ENCODE results near the gene FGFBP1.

FGFBP1 gene

DNA sequence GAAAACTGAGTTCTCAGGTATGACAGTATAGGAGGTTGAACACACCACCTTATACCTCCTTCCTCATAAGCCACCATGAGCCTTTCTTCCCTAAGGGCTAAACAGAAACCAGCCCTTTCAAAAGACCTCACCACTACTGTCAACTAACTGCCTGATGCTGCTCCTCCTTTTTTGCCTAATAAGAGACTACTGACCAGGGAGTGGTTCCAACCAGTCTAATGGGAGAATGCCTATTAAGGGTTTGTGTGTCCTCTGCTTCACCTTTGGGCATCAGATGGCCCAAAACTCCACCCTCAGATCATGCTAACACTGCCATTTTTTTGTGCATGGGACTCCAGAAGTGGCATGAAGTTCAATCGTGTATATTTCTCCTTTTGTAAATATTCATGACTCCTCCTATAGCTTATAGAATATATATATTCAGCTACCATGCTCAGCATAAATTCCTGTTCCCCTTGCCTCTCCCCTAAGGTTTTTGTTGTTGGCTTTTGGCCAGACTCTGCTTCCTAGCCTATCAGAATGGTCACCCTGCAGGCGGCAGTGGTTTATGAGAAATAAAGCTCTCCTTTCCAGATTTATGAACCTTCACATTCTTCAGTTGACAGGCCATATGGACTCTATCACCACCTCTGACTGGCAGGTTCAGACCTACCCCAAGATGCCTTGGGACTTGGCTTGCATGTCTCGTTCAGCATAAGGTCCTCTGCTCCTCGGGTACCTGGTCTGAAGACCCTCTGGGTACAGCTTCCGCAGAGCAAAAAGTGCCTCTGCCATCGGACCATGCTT is 28.2 kb downstream of the FGFBP1 start:
- H3K27ac ChIP-seq (ENCODE audit: low read length): no peak overlapping the region
- H3K27me3 ChIP-seq (ENCODE audit: low read depth, low read length): no peaks in the 10 kb centered on the region
- H3K9me3 ChIP-seq (ENCODE audit: control insufficient read depth in 1 of 2, low read length in 2 of 2): no peaks in the 10 kb centered on the region
- H3K4me1 ChIP-seq (ENCODE audit: control insufficient read depth in 1 of 2, insufficient read depth in 2 of 2, low read length in 2 of 2): peaks cover 0 to 10% of the 10 kb centered on the region in 2 donors
- no peaks in the 10 kb centered on the region for H3K36me3 ChIP-seq (ENCODE audit: control insufficient read depth in 1 of 2, insufficient read depth in 2 of 2, low read length in 2 of 2)
- no peak overlapping the region for H3K4me3 ChIP-seq (ENCODE audit: low read depth in 1 of 2, low read length in 2 of 2)

- Histone ChIP-seq H3K9me3 (ENCODE audit: control insufficient read depth in 1 of 2, low read length in 2 of 2) (peaks cover 0 to 2% of the 10 kb centered on the region in 2 donors), H3K27ac (ENCODE audit: low read length) (no peak overlapping the region)
Measured at GRCh38 chr4:15907430-15907829, 31.1 kb downstream of the FGFBP1 start.

GRCh38 chr4:15906020-15906443 is 32.5 kb downstream of the FGFBP1 start:
- Histone ChIP-seq H3K27me3 (ENCODE audit: low read depth, low read length) (no peaks in the 10 kb centered on the region), H3K36me3 (ENCODE audit: control insufficient read depth in 1 of 2, insufficient read depth in 2 of 2, low read length in 2 of 2) (no peaks in the 10 kb centered on the region), H3K9me3 (ENCODE audit: control insufficient read depth in 1 of 2, low read length in 2 of 2) (peaks cover 0 to 2% of the 10 kb centered on the region in 2 donors), H3K4me3 (ENCODE audit: low read depth in 1 of 2, low read length in 2 of 2) (no peak overlapping the region), H3K4me1 (ENCODE audit: control insufficient read depth in 1 of 2, insufficient read depth in 2 of 2, low read length in 2 of 2) (peaks cover 0 to 10% of the 10 kb centered on the region in 2 donors), H3K27ac (ENCODE audit: low read length) (no peak overlapping the region)

More at GRCh38 chr4:15907430-15907829, 31.1 kb downstream of the FGFBP1 start:
- Histone ChIP-seq H3K36me3 (ENCODE audit: control insufficient read depth in 1 of 2, insufficient read depth in 2 of 2, low read length in 2 of 2) (no peaks in the 10 kb centered on the region), H3K4me3 (ENCODE audit: low read depth in 1 of 2, low read length in 2 of 2) (no peak overlapping the region), H3K27me3 (ENCODE audit: low read depth, low read length) (no peaks in the 10 kb centered on the region), H3K4me1 (ENCODE audit: control insufficient read depth in 1 of 2, insufficient read depth in 2 of 2, low read length in 2 of 2) (peaks cover 0 to 10% of the 10 kb centered on the region in 2 donors)

- Histone ChIP-seq H3K27me3 (ENCODE audit: low read depth, low read length) (no peaks in the 10 kb centered on the region), H3K9me3 (ENCODE audit: control insufficient read depth in 1 of 2, low read length in 2 of 2) (peaks cover 0 to 2% of the 10 kb centered on the region in 2 donors), H3K27ac (ENCODE audit: low read length) (no peak overlapping the region), H3K4me1 (ENCODE audit: control insufficient read depth in 1 of 2, insufficient read depth in 2 of 2, low read length in 2 of 2) (peaks cover 0 to 10% of the 10 kb centered on the region in 2 donors), H3K36me3 (ENCODE audit: control insufficient read depth in 1 of 2, insufficient read depth in 2 of 2, low read length in 2 of 2) (no peaks in the 10 kb centered on the region), H3K4me3 (ENCODE audit: low read depth in 1 of 2, low read length in 2 of 2) (no peak overlapping the region)
Measured at GRCh38 chr4:15902746-15903145, 35.8 kb downstream of the FGFBP1 start.

- peaks cover 0 to 2% of the 10 kb centered on the region in 2 donors for H3K9me3 ChIP-seq (ENCODE audit: control insufficient read depth in 1 of 2, low read length in 2 of 2)
- H3K4me1 ChIP-seq (ENCODE audit: control insufficient read depth in 1 of 2, insufficient read depth in 2 of 2, low read length in 2 of 2): peaks cover 0 to 3% of the 10 kb centered on the region in 2 donors
- H3K4me3 ChIP-seq (ENCODE audit: low read depth in 1 of 2, low read length in 2 of 2): no peak overlapping the region
- H3K27me3 ChIP-seq (ENCODE audit: low read depth, low read length): no peaks in the 10 kb centered on the region
- no peaks in the 10 kb centered on the region for H3K36me3 ChIP-seq (ENCODE audit: control insufficient read depth in 1 of 2, insufficient read depth in 2 of 2, low read length in 2 of 2)
- H3K27ac ChIP-seq (ENCODE audit: low read length): no peak overlapping the region
Measured at GRCh38 chr4:15901998-15902397, 36.5 kb downstream of the FGFBP1 start.

DNA sequence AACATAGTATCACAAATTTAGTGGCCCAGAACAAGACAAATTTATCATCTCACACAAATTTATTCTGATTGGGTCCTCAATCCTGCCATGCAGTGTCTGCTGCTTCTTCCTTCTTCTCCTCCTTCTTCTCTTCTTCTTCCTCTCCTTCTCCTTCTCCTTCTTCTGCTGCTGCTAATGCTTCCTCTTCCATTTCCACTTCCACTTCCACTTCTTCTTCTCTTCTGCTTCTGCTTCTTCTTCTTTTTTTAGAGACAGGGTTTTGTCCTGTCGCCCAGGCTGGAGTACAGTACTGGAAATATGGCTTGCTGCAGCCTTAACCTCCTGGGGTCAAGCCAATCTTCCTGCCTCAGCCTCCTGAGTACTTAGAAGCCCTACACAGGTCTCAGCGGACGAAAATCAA is 37.5 kb downstream of the FGFBP1 start:
- H3K27ac ChIP-seq (ENCODE audit: low read length): no peak overlapping the region
- H3K27me3 ChIP-seq (ENCODE audit: low read depth, low read length): no peaks in the 10 kb centered on the region
- H3K36me3 ChIP-seq (ENCODE audit: control insufficient read depth in 1 of 2, insufficient read depth in 2 of 2, low read length in 2 of 2): no peaks in the 10 kb centered on the region
- H3K4me3 ChIP-seq (ENCODE audit: low read depth in 1 of 2, low read length in 2 of 2): no peak overlapping the region
- peaks cover 0 to 2% of the 10 kb centered on the region in 2 donors for H3K9me3 ChIP-seq (ENCODE audit: control insufficient read depth in 1 of 2, low read length in 2 of 2)
- no peaks in the 10 kb centered on the region for H3K4me1 ChIP-seq (ENCODE audit: control insufficient read depth in 1 of 2, insufficient read depth in 2 of 2, low read length in 2 of 2)

DNA sequence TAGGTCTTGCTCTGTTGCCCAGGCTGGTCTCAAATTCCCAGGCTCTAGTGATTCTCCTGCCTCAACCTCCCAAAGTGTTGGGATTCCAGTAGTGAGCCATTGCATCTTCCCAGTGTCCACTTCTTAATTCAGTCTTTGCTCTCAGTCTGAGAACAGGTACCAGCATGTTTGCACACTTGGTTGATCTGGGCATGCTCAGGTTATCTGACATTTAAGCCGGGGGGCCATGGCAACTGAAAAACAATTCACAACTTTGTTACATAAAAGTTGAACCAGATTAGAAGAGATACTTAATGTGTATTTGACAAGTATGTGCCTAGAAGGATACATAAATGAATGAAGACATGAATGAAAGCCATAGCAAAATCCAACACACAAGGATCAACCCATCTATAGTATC is 39.0 kb downstream of the FGFBP1 start:
- no peaks in the 10 kb centered on the region for H3K9me3 ChIP-seq (ENCODE audit: control insufficient read depth in 1 of 2, low read length in 2 of 2)
- H3K4me1 ChIP-seq (ENCODE audit: control insufficient read depth in 1 of 2, insufficient read depth in 2 of 2, low read length in 2 of 2): no peaks in the 10 kb centered on the region
- H3K4me3 ChIP-seq (ENCODE audit: low read depth in 1 of 2, low read length in 2 of 2): no peak overlapping the region
- H3K27ac ChIP-seq (ENCODE audit: low read length): no peak overlapping the region
- no peaks in the 10 kb centered on the region for H3K27me3 ChIP-seq (ENCODE audit: low read depth, low read length)
- H3K36me3 ChIP-seq (ENCODE audit: control insufficient read depth in 1 of 2, insufficient read depth in 2 of 2, low read length in 2 of 2): no peaks in the 10 kb centered on the region

- Histone ChIP-seq H3K4me3 (ENCODE audit: low read depth in 1 of 2, low read length in 2 of 2) (no peak overlapping the region), H3K27ac (ENCODE audit: low read length) (no peak overlapping the region), H3K4me1 (ENCODE audit: control insufficient read depth in 1 of 2, insufficient read depth in 2 of 2, low read length in 2 of 2) (no peaks in the 10 kb centered on the region), H3K27me3 (ENCODE audit: low read depth, low read length) (no peaks in the 10 kb centered on the region), H3K36me3 (ENCODE audit: control insufficient read depth in 1 of 2, insufficient read depth in 2 of 2, low read length in 2 of 2) (no peaks in the 10 kb centered on the region), H3K9me3 (ENCODE audit: control insufficient read depth in 1 of 2, low read length in 2 of 2) (no peaks in the 10 kb centered on the region)
Measured at GRCh38 chr4:15898902-15899301, 39.6 kb downstream of the FGFBP1 start.

DNA sequence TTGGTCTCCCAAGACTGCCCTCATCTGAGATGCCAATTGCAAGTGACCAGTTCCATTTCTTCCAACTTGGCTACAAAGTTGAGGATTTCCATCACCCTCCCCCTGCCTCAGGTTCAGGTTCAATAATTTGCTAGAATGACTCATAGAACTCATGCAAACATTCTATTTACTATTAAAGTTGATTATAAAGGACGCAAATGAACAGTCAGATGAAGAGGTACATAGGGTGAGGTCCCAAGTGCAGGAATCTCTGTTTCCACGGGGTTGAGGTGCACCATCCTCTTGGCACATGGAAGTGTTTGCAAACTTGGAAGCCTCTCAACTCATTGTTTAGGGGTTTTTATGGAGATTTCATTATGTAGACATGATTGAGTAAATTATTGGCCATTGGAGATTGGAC is 41.0 kb downstream of the FGFBP1 start:
- no peak overlapping the region for H3K27ac ChIP-seq (ENCODE audit: low read length)
- H3K27me3 ChIP-seq (ENCODE audit: low read depth, low read length): no peaks in the 10 kb centered on the region
- H3K4me3 ChIP-seq (ENCODE audit: low read depth in 1 of 2, low read length in 2 of 2): no peak overlapping the region
- no peaks in the 10 kb centered on the region for H3K9me3 ChIP-seq (ENCODE audit: control insufficient read depth in 1 of 2, low read length in 2 of 2)
- no peaks in the 10 kb centered on the region for H3K36me3 ChIP-seq (ENCODE audit: control insufficient read depth in 1 of 2, insufficient read depth in 2 of 2, low read length in 2 of 2)
- no peaks in the 10 kb centered on the region for H3K4me1 ChIP-seq (ENCODE audit: control insufficient read depth in 1 of 2, insufficient read depth in 2 of 2, low read length in 2 of 2)

GRCh38 chr4:15894921-15895916 is 43.3 kb downstream of the FGFBP1 start:
- H3K4me1 ChIP-seq (ENCODE audit: control insufficient read depth in 1 of 2, insufficient read depth in 2 of 2, low read length in 2 of 2): no peaks in the 10 kb centered on the region
- H3K27me3 ChIP-seq (ENCODE audit: low read depth, low read length): no peaks in the 10 kb centered on the region
- H3K27ac ChIP-seq (ENCODE audit: low read length): no peak overlapping the region
- no peaks in the 10 kb centered on the region for H3K36me3 ChIP-seq (ENCODE audit: control insufficient read depth in 1 of 2, insufficient read depth in 2 of 2, low read length in 2 of 2)
- H3K9me3 ChIP-seq (ENCODE audit: control insufficient read depth in 1 of 2, low read length in 2 of 2): no peaks in the 10 kb centered on the region
- no peak overlapping the region for H3K4me3 ChIP-seq (ENCODE audit: low read depth in 1 of 2, low read length in 2 of 2)

DNA sequence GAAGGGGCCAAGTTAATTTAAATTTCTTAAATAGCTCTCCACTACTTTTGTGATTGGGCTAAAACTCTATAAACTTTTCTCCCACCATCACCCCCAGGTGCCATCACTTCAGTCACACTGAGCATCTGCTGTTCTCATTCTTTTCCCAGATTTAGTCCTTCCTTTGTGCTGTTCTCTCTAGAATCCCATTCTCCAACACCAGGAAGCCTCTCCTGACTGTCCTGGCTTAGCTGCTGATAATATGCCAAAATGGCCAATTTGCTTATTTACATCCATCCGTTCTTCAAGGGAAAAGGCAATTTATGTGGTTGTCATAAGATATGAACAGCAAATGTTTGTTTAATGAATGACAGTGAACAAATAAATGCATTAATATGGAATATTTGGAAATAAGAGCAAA is 44.1 kb downstream of the FGFBP1 start:
- H3K27ac ChIP-seq (ENCODE audit: low read length): peak overlapping the region; percentile 42
- H3K27me3 ChIP-seq (ENCODE audit: low read depth, low read length): no peaks in the 10 kb centered on the region
- no peaks in the 10 kb centered on the region for H3K36me3 ChIP-seq (ENCODE audit: control insufficient read depth in 1 of 2, insufficient read depth in 2 of 2, low read length in 2 of 2)
- no peak overlapping the region for H3K4me3 ChIP-seq (ENCODE audit: low read depth in 1 of 2, low read length in 2 of 2)
- H3K4me1 ChIP-seq (ENCODE audit: control insufficient read depth in 1 of 2, insufficient read depth in 2 of 2, low read length in 2 of 2): no peaks in the 10 kb centered on the region
- H3K9me3 ChIP-seq (ENCODE audit: control insufficient read depth in 1 of 2, low read length in 2 of 2): no peaks in the 10 kb centered on the region

Measured in muscle layer of duodenum (tissue), 2 donors.